Cardiac muscle cell (in vitro differentiated cells and primary cell): Measurements from ENCODE around the gene AMER1. TPM values are rescaled to one million over a fixed set of nuclear protein-coding genes. Genes with fewer than 3 reads are reported as not detected.
"Not testable (repeated sequence)": the region's sequence is repeated elsewhere in the genome, so short reads cannot be mapped to it uniquely, and the experiment has no call there.

Source experiments
- DNase-seq, 2 donors: peaks; one replicate each; pipeline versions ENCODE4 v3.0.0 to v3.0.0-alpha.2; 2010 to 2017; ENCODE audit warnings: low read depth in 1 of 2, low spot score in 1 of 2
- H3K27ac ChIP-seq: fragments of 200-600 bp; sonication (generic); 2 replicates; pipeline ENCODE4 v1.5.1; 2016
- H3K27me3 ChIP-seq: fragments of 200-600 bp; sonication (generic); 2 replicates; pipeline ENCODE4 v1.6.0; 2016; ENCODE audit warnings: control low read depth
- H3K36me3 ChIP-seq: fragments of 200-600 bp; sonication (generic); 2 replicates; pipeline ENCODE4 v1.5.1; 2016; ENCODE audit warnings: control low read depth
- H3K4me1 ChIP-seq: fragments of 200-600 bp; sonication (generic); 2 replicates; pipeline ENCODE4 v1.8.1; 2017; ENCODE audit warnings: low read depth, mild to moderate bottlenecking, mixed run types
- H3K4me3 ChIP-seq: fragments of 200-600 bp; sonication (generic); 2 replicates; pipeline ENCODE4 v1.5.1; 2016; ENCODE audit warnings: mild to moderate bottlenecking
- H3K9me3 ChIP-seq: fragments of 200-600 bp; sonication (generic); 2 replicates; pipeline ENCODE4 v1.5.1; 2017; ENCODE audit warnings: low read depth, mild to moderate bottlenecking, control low read depth
- CTCF ChIP-seq: IDR thresholded peaks from 2 replicates; pipeline ENCODE4 v1.5.1; 2012; ENCODE audit warnings: low read depth, mild to moderate bottlenecking, low read length
- polyA plus RNA-seq: library from polyadenylated mRNA; unstranded; fragments of >200 nt; fragmentation: Nextera tagmentation; extraction: Ambion mirVana; gene quantifications from 2 replicates; pipeline ENCODE4 v1.2.1, GENCODE V29; 2016
- total RNA-seq: library from RNA; depleted of rRNA; stranded (reverse); fragments of >200 nt; gene quantifications from 2 replicates; pipeline ENCODE4 v1.2.3, GENCODE V29; 2016

The AMER1 gene
- 6.4 and 8.0 TPM in 2 replicates for total RNA-seq
- polyA plus RNA-seq: 0.02 and 0.04 TPM in 2 replicates

- no peaks in the 10 kb centered on the region for H3K36me3 ChIP-seq
- no peak for DNase-seq
These were observed at the start of gene AMER1 for GRCh38 chrX:64205441-64205734. Gene AMER1, minus strand, starts transcription at chrX:64205708. Its CDS starts 12,422 bp downstream, at chrX:64193286.

GRCh38 chrX:64230123-64230970, 24.8 kb upstream of the AMER1 start, which contains the start of gene ASB12:
Gene ASB12, minus strand, starts transcription at chrX:64230607. Its CDS starts 4,957 bp downstream, at chrX:64225650.
- Histone ChIP-seq H3K9me3 (no peaks in the 10 kb centered on the region), H3K36me3 (no peaks in the 10 kb centered on the region), H3K27ac (no peak within 1 kb of the TSS), H3K4me3 (no peak within 1 kb of the TSS), H3K4me1 (no peaks in the 10 kb centered on the region), H3K27me3 (no peaks in the 10 kb centered on the region)
- no peak for TF ChIP-seq CTCF
- DNase-seq: no peak

More at GRCh38 chrX:64205441-64205734, at the start of gene AMER1:
- H3K4me1 ChIP-seq: no peaks in the 10 kb centered on the region
- TF ChIP-seq CTCF: no peak
- H3K4me3 ChIP-seq: peak within 1 kb of the TSS; percentile 36
- no peaks in the 10 kb centered on the region for H3K27me3 ChIP-seq
- H3K27ac ChIP-seq: peak within 1 kb of the TSS; percentile 88
- no peaks in the 10 kb centered on the region for H3K9me3 ChIP-seq

GRCh38 chrX:64229154-64229553, 23.6 kb upstream of the AMER1 start:
- Histone ChIP-seq H3K4me3 (no peak overlapping the region), H3K36me3 (no peaks in the 10 kb centered on the region), H3K27ac (no peak overlapping the region), H3K27me3 (no peaks in the 10 kb centered on the region), H3K9me3 (no peaks in the 10 kb centered on the region), H3K4me1 (no peaks in the 10 kb centered on the region)
- no peak for TF ChIP-seq CTCF
- no peak for DNase-seq

- TF ChIP-seq CTCF: no peak
- Histone ChIP-seq H3K27me3 (no peaks in the 10 kb centered on the region), H3K36me3 (no peaks in the 10 kb centered on the region)
These were observed 12.5 kb upstream of the AMER1 start for GRCh38 chrX:64218023-64218422.

GRCh38 chrX:64213989-64214388, 8.5 kb upstream of the AMER1 start:
- H3K36me3 ChIP-seq, H3K9me3 ChIP-seq, H3K4me1 ChIP-seq, H3K27ac ChIP-seq, H3K4me3 ChIP-seq, H3K27me3 ChIP-seq, DNase-seq: not testable (repeated sequence)

More at GRCh38 chrX:64218023-64218422, 12.5 kb upstream of the AMER1 start:
- no peak for DNase-seq
- Histone ChIP-seq H3K9me3 (no peaks in the 10 kb centered on the region), H3K4me1 (no peaks in the 10 kb centered on the region), H3K4me3 (no peak overlapping the region), H3K27ac (no peak overlapping the region)

GRCh38 chrX:64206556-64207162, 1.2 kb upstream of the AMER1 start:
- Histone ChIP-seq H3K27me3 (no peaks in the 10 kb centered on the region), H3K4me1 (no peaks in the 10 kb centered on the region), H3K4me3 (peak overlapping the region; percentile 36), H3K36me3 (no peaks in the 10 kb centered on the region), H3K27ac (peak overlapping the region; percentile 88), H3K9me3 (no peaks in the 10 kb centered on the region)
- no peak for TF ChIP-seq CTCF
- DNase-seq: peak; percentile 51 to 70
